Liver (tissue), 3 donors: ENCODE results near the gene TMPRSS3.

Experiments used
- ATF3 ChIP-seq: IDR thresholded peaks from 2 replicates; pipeline ENCODE4 v1.6.1; 2016; ENCODE audit warnings: antibody characterized with exemption
- CTCF ChIP-seq: fragments of 150-350 bp; IDR thresholded peaks from 2 replicates; pipeline ENCODE4 v1.5.1; 2017; ENCODE audit warnings: improper control_type of control experiment, low read depth, low read length; ENCODE audit not compliant: missing input control
- FOXA1 ChIP-seq: IDR thresholded peaks from 2 replicates; pipeline ENCODE4 v1.6.1; 2016; ENCODE audit warnings: antibody characterized with exemption
- GABPA ChIP-seq, 2 donors: IDR thresholded peaks in 1 of 2; conservative IDR thresholded peaks in 1 of 2; 2 replicates each; pipeline ENCODE4 v1.6.1; 2016; ENCODE audit warnings: antibody characterized with exemption in 2 of 2, mild to moderate bottlenecking in 1 of 2, moderate library complexity in 1 of 2
- HNF4A ChIP-seq, 2 donors: conservative IDR thresholded peaks; 2 replicates each; pipeline ENCODE4 v1.6.1; 2016; ENCODE audit warnings: antibody characterized with exemption in 2 of 2, mild to moderate bottlenecking in 2 of 2
- JUND ChIP-seq, 2 donors: IDR thresholded peaks; 2 replicates each; pipeline ENCODE4 v1.6.1; 2016; ENCODE audit warnings: antibody characterized with exemption in 2 of 2
- MAX ChIP-seq: IDR thresholded peaks from 2 replicates; pipeline ENCODE4 v1.6.1; 2016; ENCODE audit warnings: antibody characterized with exemption
- RAD21 ChIP-seq, 2 donors: IDR thresholded peaks; 2 replicates each; pipeline ENCODE4 v1.6.1; 2016; ENCODE audit warnings: antibody characterized with exemption in 2 of 2, mild to moderate bottlenecking in 2 of 2
- REST ChIP-seq: IDR thresholded peaks from 2 replicates; pipeline ENCODE4 v1.6.1; 2016; ENCODE audit warnings: antibody characterized with exemption, mild to moderate bottlenecking
- RXRA ChIP-seq, 2 donors: IDR thresholded peaks; 2 replicates each; pipeline ENCODE4 v1.6.1; 2017 to 2018; ENCODE audit warnings: antibody characterized with exemption in 2 of 2, mild to moderate bottlenecking in 1 of 2
- TAF1 ChIP-seq: conservative IDR thresholded peaks from 2 replicates; pipeline ENCODE4 v1.6.1; 2016; ENCODE audit warnings: antibody characterized with exemption, mild to moderate bottlenecking
- donor health status: healthy.
- donor health status: healthy.

GRCh38 chr21:42414928-42415769 is 19.3 kb upstream of the TMPRSS3 start:
- TF ChIP-seq CTCF (no peak), MAX (no peak), RAD21 (IDR thresholded peaks at IDR 0.05) (no peak), FOXA1 (no peak), REST (no peak), HNF4A (conservative IDR thresholded peaks at IDR 0.05) (peak in 1 of 2 donors; percentile 7), GABPA (IDR thresholded peaks at IDR 0.05 in 1 of 2, conservative IDR thresholded peaks at IDR 0.05 in 1 of 2) (no peak), ATF3 (no peak), JUND (IDR thresholded peaks at IDR 0.05) (no peak), TAF1 (no peak), RXRA (IDR thresholded peaks at IDR 0.05) (no peak)
